OCI-LY7 (cell line): ENCODE measurements around the gene RCE1. TPM values are rescaled to one million over a fixed set of nuclear protein-coding genes. Genes with fewer than 3 reads are reported as not detected.

Experiments
- BruUV-seq: library from RNA; stranded (reverse); fragments of 400-500 nt; replicated peaks from 2 replicates; lab custom pipeline; 2021; lab: Mats Ljungman, UMichigan
- CTCF ChIA-PET: fragments of 300-600 bp; sonication (Branson Sonifier 250); formaldehyde crosslinking; loops from one replicate; lab custom pipeline; 2022; ENCODE audit warnings: antibody characterized with exemption; ENCODE audit not compliant: unreplicated experiment; lab: Charles Lee
- POLR2A ChIA-PET: fragments of 300-600 bp; sonication (Branson Sonifier 250); formaldehyde crosslinking; loops from one replicate; lab custom pipeline; 2022; ENCODE audit warnings: antibody characterized with exemption; lab: Charles Lee
- DNase-seq: peaks from one replicate; pipeline ENCODE4 v3.0.0-alpha.2; 2015; ENCODE audit warnings: low spot score
- H2AFZ ChIP-seq: fragments of 200-600 bp; sonication (generic), shearing (Covaris generic); 2 replicates; pipeline ENCODE4 v1.6.1; 2014; ENCODE audit warnings: mild to moderate bottlenecking, antibody characterized with exemption, low read length, moderate library complexity
- H3K27ac ChIP-seq: fragments of 200-600 bp; sonication (generic); 2 replicates; pipeline ENCODE4 v1.5.1; 2014; ENCODE audit warnings: mixed run types, low read depth, mild to moderate bottlenecking, moderate library complexity, low read length, inconsistent platforms; ENCODE audit not compliant: poor library complexity, severe bottlenecking
- H3K36me3 ChIP-seq: fragments of 200-600 bp; sonication (generic); 2 replicates; pipeline ENCODE4 v1.6.1; 2014; ENCODE audit warnings: mild to moderate bottlenecking, antibody characterized with exemption, low read length, moderate library complexity, mixed read lengths; ENCODE audit not compliant: insufficient read depth
- H3K4me1 ChIP-seq: fragments of 200-600 bp; sonication (generic); 2 replicates; pipeline ENCODE4 v1.5.1; 2014; ENCODE audit warnings: mild to moderate bottlenecking, low read length; ENCODE audit not compliant: insufficient read depth, poor library complexity, severe bottlenecking
- H3K4me2 ChIP-seq: fragments of 200-600 bp; sonication (generic); 2 replicates; pipeline ENCODE4 v1.6.1; 2014; ENCODE audit warnings: mild to moderate bottlenecking, low read length
- H3K4me3 ChIP-seq: fragments of 200-600 bp; sonication (generic); 2 replicates; pipeline ENCODE4 v1.5.1; 2014; ENCODE audit warnings: mild to moderate bottlenecking, low read depth, low read length; ENCODE audit not compliant: poor library complexity, severe bottlenecking
- H3K79me2 ChIP-seq: fragments of 200-600 bp; sonication (generic); 2 replicates; pipeline ENCODE4 v1.6.1; 2016; ENCODE audit warnings: low read depth, mild to moderate bottlenecking, low read length, moderate library complexity, mixed read lengths; ENCODE audit not compliant: insufficient read depth
- H3K9me2 ChIP-seq: fragments of 200-600 bp; sonication (generic); 2 replicates; pipeline ENCODE4 v1.6.1; 2016; ENCODE audit warnings: mild to moderate bottlenecking, low read length, mixed read lengths; ENCODE audit not compliant: insufficient read depth
- H3K9me3 ChIP-seq: fragments of 200-600 bp; sonication (generic); 2 replicates; pipeline ENCODE4 v1.6.1; 2014; ENCODE audit warnings: mild to moderate bottlenecking, mixed run types, low read length, mixed read lengths
- H4K20me1 ChIP-seq: fragments of 200-600 bp; sonication (generic); 2 replicates; pipeline ENCODE4 v1.6.1; 2014; ENCODE audit warnings: mild to moderate bottlenecking, antibody characterized with exemption, low read length, moderate library complexity, mixed read lengths; ENCODE audit not compliant: insufficient read depth
- CTCF ChIP-seq: fragments of 200-600 bp; sonication (generic); conservative IDR thresholded peaks from 2 replicates; pipeline ENCODE4 v1.5.1; 2014; ENCODE audit warnings: mild to moderate bottlenecking, antibody characterized with exemption, low read length, moderate library complexity, mixed read lengths
- EZH2phosphoT487 ChIP-seq: fragments of 200-600 bp; sonication (generic); IDR thresholded peaks from 2 replicates; pipeline ENCODE4 v1.6.1; 2018; ENCODE audit warnings: low read depth, borderline replicate concordance, mild to moderate bottlenecking, mixed run types, antibody characterized with exemption, low read length, moderate library complexity, mixed read lengths
- intact Hi-C: fragments of 100-400 bp; cut with micrococcal nuclease; formaldehyde crosslinking; loops from one replicate; pipeline ENCODE4 v1.10.0; 2022; ENCODE audit not compliant: unreplicated experiment
- total RNA-seq, 2 experiments: library from RNA; depleted of rRNA in 1 of 2; stranded (reverse); fragments of >200 nt in 1 of 2; shearing (Covaris generic) in 1 of 2; gene quantifications; 2 replicates each; pipeline ENCODE4 v1.2.3, GENCODE V29; 2014 to 2022

Gene RCE1
- total RNA-seq, 2 experiments from 2014 or later = 34.9 to 62.9 TPM

GRCh38 chr11:66870616-66871520, 27.6 kb downstream of the RCE1 start:
- no peak for TF ChIP-seq CTCF
- no peak for TF ChIP-seq EZH2phosphoT487
- POLR2A ChIA-PET = no interaction called here

GRCh38 chr11:66871521-66871901, 28.3 kb downstream of the RCE1 start:
- Histone ChIP-seq H4K20me1 (no peaks in the 10 kb centered on the region), H2AFZ (no peak overlapping the region), H3K36me3 (no peaks in the 10 kb centered on the region), H3K27ac (no peak overlapping the region), H3K4me3 (no peak overlapping the region), H3K4me2 (no peak overlapping the region), H3K9me2 (no peaks in the 10 kb centered on the region), H3K4me1 (peaks cover 31% of the 10 kb centered on the region), H3K9me3 (no peaks in the 10 kb centered on the region), H3K79me2 (no peaks in the 10 kb centered on the region)
- no TSS peak for BruUV-seq
- TF ChIP-seq EZH2phosphoT487 = no peak
- no peak for TF ChIP-seq CTCF
- ChIA-PET POLR2A (no interaction called here), CTCF (no interaction called here)
- intact Hi-C loops = no loop called here
- no peak for DNase-seq

More at GRCh38 chr11:66870616-66871520, 27.6 kb downstream of the RCE1 start:
- no peaks in the 10 kb centered on the region for H3K36me3 ChIP-seq
- CTCF ChIA-PET = no interaction called here
- no peaks in the 10 kb centered on the region for H4K20me1 ChIP-seq
- DNase-seq = no peak
- no peaks in the 10 kb centered on the region for H3K79me2 ChIP-seq
- H3K4me2 ChIP-seq = no peak overlapping the region
- no peak overlapping the region for H3K4me3 ChIP-seq
- no peak overlapping the region for H3K27ac ChIP-seq
- peaks cover 34% of the 10 kb centered on the region for H3K4me1 ChIP-seq
- H3K9me2 ChIP-seq = no peaks in the 10 kb centered on the region
- no peak overlapping the region for H2AFZ ChIP-seq
- no TSS peak for BruUV-seq
- intact Hi-C loops = no loop called here
- H3K9me3 ChIP-seq = no peaks in the 10 kb centered on the region

GRCh38 chr11:66874232-66874631, 31.0 kb downstream of the RCE1 start:
- CTCF ChIA-PET = no interaction called here
- POLR2A ChIA-PET = no interaction called here

More at GRCh38 chr11:66874232-66874631, 31.0 kb downstream of the RCE1 start:
- no peaks in the 10 kb centered on the region for H3K9me3 ChIP-seq
- no peak overlapping the region for H3K4me3 ChIP-seq
- intact Hi-C loops = no loop called here
- H3K4me2 ChIP-seq = no peak overlapping the region
- no peak overlapping the region for H3K27ac ChIP-seq
- H3K36me3 ChIP-seq = no peaks in the 10 kb centered on the region
- BruUV-seq = no TSS peak
- peaks cover 3% of the 10 kb centered on the region for H3K4me1 ChIP-seq
- TF ChIP-seq CTCF (peak; percentile 37; the same call in 1 of the 2 replicates), EZH2phosphoT487 (no peak)
- H4K20me1 ChIP-seq = no peaks in the 10 kb centered on the region
- H2AFZ ChIP-seq = no peak overlapping the region
- DNase-seq = no peak
- H3K79me2 ChIP-seq = no peaks in the 10 kb centered on the region
- H3K9me2 ChIP-seq = no peaks in the 10 kb centered on the region
